Activated gamma-delta T cell (primary cell): Measurements from ENCODE around the gene ACYP2.

Source experiments
- DNase-seq: peaks from one replicate; lab custom pipeline; 2025; lab: John Stamatoyannopoulos, UW

The ACYP2 gene

GRCh38 chr2:54149638-54150441 is 34.4 kb downstream of the ACYP2 start:
- DNase-seq, result no peak

GRCh38 chr2:54158311-54158710 is 42.9 kb downstream of the ACYP2 start:
- DNase-seq, result no peak

- DNase-seq, result no peak
These were observed 46.4 kb downstream of the ACYP2 start for GRCh38 chr2:54161660-54162424.

DNA sequence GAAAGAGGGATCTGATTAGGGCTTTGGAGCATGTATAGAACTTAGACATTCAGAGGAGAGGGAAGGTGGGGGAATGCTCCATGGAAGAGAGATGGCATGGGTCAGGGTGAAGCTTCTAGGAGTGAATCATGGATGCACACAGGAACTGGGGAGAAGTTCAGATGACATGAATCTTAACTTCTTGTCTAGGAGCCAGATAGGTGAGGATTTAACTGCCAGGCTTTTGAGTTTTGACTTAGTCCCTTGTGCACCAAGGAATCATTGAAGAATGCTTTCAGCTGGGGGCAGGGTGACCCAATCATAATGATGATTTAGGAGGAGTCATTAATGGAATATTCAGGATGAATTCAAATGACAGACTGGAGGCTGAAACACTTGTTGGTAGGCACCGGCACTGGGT is 48.7 kb downstream of the ACYP2 start:
- DNase-seq, result no peak

- DNase-seq, result no peak
These were observed 50.8 kb downstream of the ACYP2 start for GRCh38 chr2:54166121-54166773.

- DNase-seq, result no peak
These were observed 61.2 kb downstream of the ACYP2 start for GRCh38 chr2:54176577-54176976.

DNA sequence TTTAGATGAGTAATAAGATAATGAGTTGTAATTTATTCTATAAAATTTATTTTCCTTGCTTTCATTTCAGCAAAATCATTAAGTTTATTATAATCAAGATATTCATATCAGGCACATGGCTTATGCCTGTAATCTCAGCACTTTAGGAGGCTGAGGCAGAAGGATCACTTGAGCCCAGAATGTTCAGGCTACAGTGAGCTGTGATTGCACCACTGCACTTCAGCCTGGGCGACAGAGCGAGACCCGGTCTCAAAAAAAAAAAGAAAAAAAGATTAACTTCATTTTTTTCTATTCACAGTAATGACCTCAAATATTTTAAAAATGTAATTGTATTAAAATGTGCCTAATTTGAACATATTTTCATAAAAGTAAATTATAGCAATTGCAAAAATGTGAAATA is 67.9 kb downstream of the ACYP2 start:
- no peak for DNase-seq

GRCh38 chr2:54183972-54184371 is 68.6 kb downstream of the ACYP2 start:
- no peak for DNase-seq

DNA sequence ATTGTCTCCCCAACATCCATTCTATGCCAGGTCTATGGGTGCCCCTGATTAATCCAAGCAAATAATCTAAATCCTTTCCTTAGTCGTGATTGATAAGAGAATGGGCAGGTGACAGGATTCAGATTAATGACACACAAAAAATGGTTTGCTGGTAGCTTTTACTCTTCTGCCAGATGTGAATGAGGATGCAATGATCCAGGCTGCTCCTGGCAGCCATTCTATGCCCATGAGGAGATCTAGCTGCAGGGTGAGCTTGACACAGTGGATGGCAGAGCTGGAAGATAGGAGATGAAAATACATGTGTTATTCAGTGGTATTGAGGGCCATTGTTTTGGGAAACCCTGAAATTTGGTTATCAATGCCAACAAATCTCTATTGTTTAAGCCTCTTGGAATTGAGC is 69.7 kb downstream of the ACYP2 start:
- no peak for DNase-seq

GRCh38 chr2:54187331-54187730 is 71.9 kb downstream of the ACYP2 start:
- DNase-seq, result no peak

DNA sequence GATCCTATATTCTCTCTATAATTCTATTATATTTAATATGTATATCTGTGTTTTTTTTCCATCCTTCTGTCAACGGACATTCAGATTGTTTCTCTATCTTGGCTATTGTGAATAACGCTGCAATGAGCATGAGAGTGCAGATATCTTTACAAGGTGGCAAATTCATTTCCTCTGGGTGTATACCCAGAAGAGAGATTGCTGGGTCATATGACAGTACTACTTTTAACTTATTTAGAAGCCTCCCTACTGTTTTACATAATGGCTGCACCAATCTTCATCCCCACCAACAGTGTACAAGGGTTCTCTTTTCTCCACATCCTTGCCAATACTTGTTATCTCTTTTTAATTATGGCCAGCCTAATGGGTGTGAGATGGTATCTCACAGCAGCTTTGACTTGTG is 74.1 kb downstream of the ACYP2 start:
- DNase-seq, result no peak

DNA sequence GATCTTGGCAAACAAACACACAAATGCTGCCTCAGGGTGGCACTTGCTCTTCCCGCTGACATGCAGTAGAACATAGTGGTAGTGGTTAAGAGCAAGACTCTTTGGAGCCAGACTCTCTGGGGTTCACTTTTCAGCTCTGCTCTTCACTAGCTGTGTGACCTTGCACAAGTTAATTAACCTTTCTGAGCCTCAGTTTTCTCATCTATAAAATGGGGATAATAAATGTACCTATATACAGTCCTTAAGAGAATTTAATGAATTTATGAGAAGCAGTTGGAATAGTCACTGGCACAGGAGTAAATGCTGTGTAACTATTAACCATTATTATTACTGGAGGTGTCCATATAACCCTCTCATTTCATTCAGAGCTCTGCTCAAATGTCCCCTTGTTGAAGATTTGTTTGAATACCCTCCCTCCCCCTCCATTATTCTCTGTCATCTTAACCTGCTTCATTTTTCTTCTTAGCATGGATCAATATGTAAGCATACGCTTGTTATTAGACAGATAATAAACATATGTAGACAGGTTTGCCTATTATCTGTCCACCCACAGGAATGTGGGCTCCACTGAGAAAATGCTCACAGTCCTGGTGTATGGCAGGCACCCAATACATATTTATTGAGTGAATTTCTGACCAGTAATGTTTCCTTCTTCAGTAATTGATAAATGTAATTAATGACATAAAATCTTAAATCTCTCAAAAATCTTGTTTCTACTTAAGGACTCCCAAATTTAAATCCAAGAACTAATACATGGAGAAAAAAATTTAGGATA is 76.1 kb downstream of the ACYP2 start:
- no peak for DNase-seq

DNA sequence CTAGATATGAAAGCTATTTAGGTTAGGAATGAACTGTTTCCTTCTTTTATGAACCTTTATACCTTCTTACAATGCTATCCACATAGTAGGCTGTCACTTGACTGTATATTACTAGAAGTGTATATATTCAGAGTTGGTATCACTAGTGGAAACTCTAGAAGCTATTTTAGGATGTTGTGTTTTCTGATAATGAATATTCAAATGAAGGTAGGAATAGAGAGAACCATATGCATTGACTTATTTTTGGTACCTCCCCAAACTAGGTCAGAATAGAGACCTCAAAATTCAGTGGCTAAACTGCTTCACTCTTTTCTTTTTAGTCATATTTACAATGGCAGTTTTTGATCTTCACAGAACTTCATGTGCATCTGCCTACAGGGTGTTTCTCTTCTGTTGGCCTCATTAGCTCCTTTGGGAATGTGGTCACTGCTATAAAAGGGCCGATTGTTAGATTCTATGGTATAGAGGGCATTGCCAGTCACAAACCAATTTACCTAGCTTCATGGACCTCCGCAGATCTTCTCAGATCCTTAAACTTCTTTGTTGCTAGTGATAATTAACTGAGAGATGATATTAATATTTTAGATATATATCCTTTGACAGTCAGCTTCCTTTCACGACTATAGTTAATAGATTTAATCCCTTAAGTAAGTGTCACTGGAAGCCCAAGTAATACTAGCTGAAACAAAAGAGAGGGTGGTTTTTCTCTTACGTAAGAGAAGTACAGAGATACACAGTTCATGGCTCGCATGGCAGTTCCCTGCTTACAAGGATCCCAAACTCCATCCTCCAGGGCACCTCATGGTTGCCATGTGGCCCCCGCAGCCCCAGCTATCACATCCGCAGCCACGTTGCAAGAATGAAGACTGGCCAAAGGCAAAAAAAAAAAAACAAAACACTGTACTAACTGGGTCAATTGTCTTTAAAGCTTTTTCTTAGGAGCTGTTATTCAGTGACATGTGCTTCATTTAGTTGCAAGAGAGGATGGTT is 79.6 kb downstream of the ACYP2 start:
- DNase-seq, result no peak

- no peak for DNase-seq
These were observed 81.2 kb downstream of the ACYP2 start for GRCh38 chr2:54196646-54197045.

DNA sequence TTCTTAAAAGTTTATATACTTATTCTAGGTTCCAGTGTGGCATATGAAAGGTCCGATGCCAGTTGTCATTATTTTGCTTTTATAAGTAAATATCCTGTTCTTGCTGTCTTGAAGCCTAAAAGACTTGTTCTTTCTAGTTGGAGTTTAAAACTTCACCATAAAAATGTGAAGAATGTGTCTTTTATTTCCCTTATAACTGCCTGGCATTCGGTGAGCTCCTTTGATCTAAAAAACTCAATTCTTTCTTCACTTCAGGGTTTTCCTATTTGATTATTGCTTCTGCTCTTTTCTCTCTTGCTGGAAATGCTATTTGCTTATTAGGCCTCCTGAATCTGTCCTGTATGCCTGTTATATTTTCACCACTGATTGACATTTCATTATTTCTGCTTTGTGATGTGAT is 89.1 kb downstream of the ACYP2 start:
- no peak for DNase-seq

DNA sequence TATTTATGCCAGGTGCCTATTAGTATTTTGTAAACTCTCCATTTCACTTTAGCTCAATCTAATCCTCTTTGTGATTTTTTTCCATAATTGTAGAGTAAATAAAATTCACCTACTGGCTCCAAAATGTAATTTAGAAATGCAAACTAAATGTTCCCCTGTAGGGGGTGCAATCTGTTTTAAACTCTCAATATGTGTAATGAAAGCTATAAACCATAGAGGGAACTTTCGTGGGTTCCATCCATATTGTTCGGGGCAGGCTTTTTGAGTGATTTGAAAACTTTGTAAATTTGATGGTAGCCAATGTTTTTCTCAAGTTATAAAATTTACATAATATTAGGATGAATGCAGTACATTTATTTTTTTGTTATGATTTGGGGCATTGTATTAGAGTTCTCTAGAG is 91.2 kb downstream of the ACYP2 start:
- DNase-seq, result no peak

DNA sequence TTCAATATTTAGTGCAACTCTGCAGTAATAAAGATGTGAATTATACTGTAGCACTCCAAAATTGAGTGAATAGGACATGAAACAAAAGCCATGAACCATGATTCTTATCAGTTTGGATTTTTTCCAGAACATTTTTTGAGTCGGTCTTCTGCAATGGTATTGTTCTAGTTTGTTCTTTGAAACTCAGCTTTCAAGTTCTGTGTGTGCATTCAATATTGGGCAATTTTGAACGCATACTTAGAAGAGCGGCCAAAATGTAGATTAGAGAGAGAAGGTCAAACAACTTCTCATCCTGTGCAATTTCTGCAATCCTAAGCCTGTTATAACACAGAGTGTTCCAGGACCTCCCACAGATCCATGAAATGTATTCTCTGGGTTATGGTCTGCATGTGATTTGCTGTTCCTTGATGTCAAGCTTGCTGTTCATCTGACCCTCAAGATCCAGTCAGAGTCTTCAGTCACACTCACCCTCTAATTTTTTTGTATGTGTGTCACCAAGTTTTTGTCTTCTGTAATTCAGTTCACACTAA is 92.3 kb downstream of the ACYP2 start:
- DNase-seq, result no peak

DNA sequence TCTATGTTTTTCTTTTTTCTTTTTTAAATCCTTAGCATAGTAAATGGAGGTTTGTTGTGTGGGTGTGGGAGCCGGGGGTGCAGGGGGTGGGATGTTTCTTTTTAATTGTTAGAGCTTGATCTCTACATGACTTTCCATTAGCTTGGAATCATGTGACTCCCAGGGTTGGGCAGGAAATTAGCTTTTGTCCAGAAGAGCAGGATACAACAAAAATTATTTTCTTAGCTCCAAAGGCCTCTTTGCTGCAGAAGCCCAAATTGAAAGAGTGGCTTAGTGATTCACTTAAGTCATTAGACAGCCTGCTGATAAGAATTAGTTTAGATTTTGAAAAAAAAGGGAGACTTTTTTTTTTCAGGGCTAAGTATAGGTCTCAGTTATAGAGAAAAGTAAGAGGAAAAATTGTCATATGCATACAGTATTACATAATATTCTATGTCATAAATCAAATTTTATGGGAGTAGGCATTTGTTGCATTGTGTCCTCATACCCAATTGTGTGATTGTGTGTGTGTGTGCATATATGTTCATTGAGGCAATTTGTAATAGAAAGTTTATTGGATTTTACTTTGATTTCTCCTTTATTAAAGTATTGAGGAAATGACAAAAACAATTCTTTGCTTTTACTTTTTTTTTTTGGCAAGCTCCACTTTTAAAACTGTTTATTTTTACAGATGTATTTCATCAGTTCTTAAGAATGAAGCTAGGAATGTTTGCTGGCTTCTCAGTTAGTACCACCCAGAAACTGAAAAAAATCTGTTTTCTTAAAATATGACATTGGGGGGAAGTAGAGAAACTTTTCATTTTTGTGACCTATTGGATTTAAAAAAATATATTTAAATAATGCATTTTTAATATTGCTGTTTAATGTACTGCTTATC is 93.2 kb downstream of the ACYP2 start:
- DNase-seq, result no peak

DNA sequence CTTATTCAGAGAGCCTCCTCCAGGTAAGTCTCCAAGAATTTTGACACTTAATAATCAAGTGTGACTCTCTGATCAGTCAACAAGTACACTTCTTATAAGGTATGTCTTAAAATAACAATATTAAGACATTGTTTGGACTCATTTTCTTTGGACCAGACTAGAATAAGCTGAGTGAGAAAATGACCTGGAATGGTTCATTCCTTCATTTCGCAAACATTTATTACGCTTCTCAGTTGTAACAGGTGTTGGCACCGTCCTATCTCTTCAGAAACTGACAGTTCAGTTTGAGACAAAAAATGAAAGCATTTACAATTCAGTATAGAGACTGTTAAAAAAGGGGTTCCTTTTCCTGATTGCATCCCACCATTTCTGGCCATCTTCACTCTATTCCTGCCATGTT is 94.0 kb downstream of the ACYP2 start:
- no peak for DNase-seq

DNA sequence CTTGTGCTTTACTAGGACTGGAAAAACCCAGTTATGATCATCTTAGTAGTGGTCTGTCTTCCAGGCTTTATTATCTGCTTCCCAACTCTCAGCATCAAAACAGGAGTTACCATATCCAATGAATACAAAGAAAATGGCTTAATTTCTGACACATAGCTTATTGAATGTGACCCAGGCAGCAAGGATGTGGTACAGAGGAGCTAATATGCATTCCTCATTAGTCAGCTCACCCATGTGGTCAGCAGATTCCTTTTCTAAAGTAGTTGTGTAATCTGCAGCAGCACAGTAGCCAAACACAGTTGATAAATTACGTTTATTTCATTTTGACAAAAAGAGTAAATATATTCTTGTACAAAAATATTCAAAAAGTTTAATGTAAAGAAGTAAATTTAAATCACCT is 97.0 kb downstream of the ACYP2 start:
- no peak for DNase-seq
